Liver (tissue), 9 donors: ENCODE results near the gene BAHCC1. TPM values are rescaled to one million over a fixed set of nuclear protein-coding genes. Genes with fewer than 3 reads are reported as not detected.

ENCODE experiments used
- DNase-seq: peaks from one replicate; pipeline ENCODE4 v3.0.0-alpha.2; 2017; ENCODE audit warnings: low spot score
- H3K27ac ChIP-seq, 2 donors: one replicate each; pipeline ENCODE4 v1.7.0; 2013; ENCODE audit warnings: inconsistent platforms in 2 of 2, low read length in 2 of 2, control low read depth in 1 of 2, low read depth in 1 of 2, mild to moderate bottlenecking in 1 of 2
- H3K27me3 ChIP-seq, 4 donors: one replicate each; pipeline versions ENCODE4 v1.6.1 to v1.7.0; 2013; ENCODE audit warnings: low read length in 3 of 4, inconsistent platforms in 1 of 4, mild to moderate bottlenecking in 1 of 4, moderate library complexity in 1 of 4; ENCODE audit not compliant: control insufficient read depth in 4 of 4, insufficient read depth in 4 of 4
- H3K36me3 ChIP-seq, 4 donors: one replicate each; pipeline versions ENCODE4 v1.6.1 to v1.7.0; 2013; ENCODE audit warnings: low read length in 3 of 4, mild to moderate bottlenecking in 3 of 4, low read depth in 1 of 4, moderate library complexity in 1 of 4; ENCODE audit not compliant: control insufficient read depth in 4 of 4, insufficient read depth in 3 of 4
- H3K4me1 ChIP-seq, 4 donors: one replicate each; pipeline versions ENCODE4 v1.6.1 to v1.7.0; 2013; ENCODE audit warnings: low read length in 3 of 4, mild to moderate bottlenecking in 3 of 4, moderate library complexity in 1 of 4; ENCODE audit not compliant: control insufficient read depth in 4 of 4, insufficient read depth in 4 of 4
- H3K4me3 ChIP-seq, 3 donors: one replicate each; pipeline versions ENCODE4 v1.6.1 to v1.7.0; 2013; ENCODE audit warnings: low read length in 3 of 3, control low read depth in 1 of 3, low read depth in 1 of 3, mild to moderate bottlenecking in 1 of 3
- H3K9ac ChIP-seq, 2 donors: one replicate each; pipeline ENCODE4 v1.7.0; 2013; ENCODE audit warnings: low read length in 2 of 2, mild to moderate bottlenecking in 2 of 2, moderate library complexity in 2 of 2, control low read depth in 1 of 2, low read depth in 1 of 2
- H3K9me3 ChIP-seq, 4 donors: one replicate each; pipeline versions ENCODE4 v1.6.1 to v1.7.0; 2013; ENCODE audit warnings: low read length in 3 of 4; ENCODE audit not compliant: control insufficient read depth in 4 of 4
- ATF3 ChIP-seq: IDR thresholded peaks from 2 replicates; pipeline ENCODE4 v1.6.1; 2016; ENCODE audit warnings: antibody characterized with exemption
- CTCF ChIP-seq: fragments of 150-350 bp; IDR thresholded peaks from 2 replicates; pipeline ENCODE4 v1.5.1; 2017; ENCODE audit warnings: improper control_type of control experiment, low read depth, low read length; ENCODE audit not compliant: missing input control
- EGR1 ChIP-seq, 2 donors: IDR thresholded peaks; 2 replicates each; pipeline ENCODE4 v1.6.1; 2016 to 2018; ENCODE audit warnings: antibody characterized with exemption in 2 of 2, low read depth in 2 of 2
- FOXA1 ChIP-seq: IDR thresholded peaks from 2 replicates; pipeline ENCODE4 v1.6.1; 2016; ENCODE audit warnings: antibody characterized with exemption
- FOXA2 ChIP-seq: IDR thresholded peaks from 2 replicates; pipeline ENCODE4 v1.6.1; 2016; ENCODE audit warnings: antibody characterized with exemption
- GABPA ChIP-seq, 2 donors: IDR thresholded peaks in 1 of 2; conservative IDR thresholded peaks in 1 of 2; 2 replicates each; pipeline ENCODE4 v1.6.1; 2016; ENCODE audit warnings: antibody characterized with exemption in 2 of 2, mild to moderate bottlenecking in 1 of 2, moderate library complexity in 1 of 2
- HNF4A ChIP-seq, 2 donors: conservative IDR thresholded peaks; 2 replicates each; pipeline ENCODE4 v1.6.1; 2016; ENCODE audit warnings: antibody characterized with exemption in 2 of 2, mild to moderate bottlenecking in 2 of 2
- HNF4G ChIP-seq: IDR thresholded peaks from 2 replicates; pipeline ENCODE4 v1.6.1; 2016; ENCODE audit warnings: antibody characterized with exemption
- JUND ChIP-seq, 2 donors: IDR thresholded peaks; 2 replicates each; pipeline ENCODE4 v1.6.1; 2016; ENCODE audit warnings: antibody characterized with exemption in 2 of 2
- MAX ChIP-seq: IDR thresholded peaks from 2 replicates; pipeline ENCODE4 v1.6.1; 2016; ENCODE audit warnings: antibody characterized with exemption
- NR2F2 ChIP-seq: IDR thresholded peaks from 2 replicates; pipeline ENCODE4 v1.6.1; 2016; ENCODE audit warnings: antibody characterized with exemption
- RAD21 ChIP-seq, 2 donors: IDR thresholded peaks; 2 replicates each; pipeline ENCODE4 v1.6.1; 2016; ENCODE audit warnings: antibody characterized with exemption in 2 of 2, mild to moderate bottlenecking in 2 of 2
- REST ChIP-seq: IDR thresholded peaks from 2 replicates; pipeline ENCODE4 v1.6.1; 2016; ENCODE audit warnings: antibody characterized with exemption, mild to moderate bottlenecking
- RXRA ChIP-seq, 2 donors: IDR thresholded peaks; 2 replicates each; pipeline ENCODE4 v1.6.1; 2017 to 2018; ENCODE audit warnings: antibody characterized with exemption in 2 of 2, mild to moderate bottlenecking in 1 of 2
- SP1 ChIP-seq: IDR thresholded peaks from 2 replicates; pipeline ENCODE4 v1.6.1; 2018; ENCODE audit warnings: antibody characterized with exemption, mild to moderate bottlenecking
- TAF1 ChIP-seq: conservative IDR thresholded peaks from 2 replicates; pipeline ENCODE4 v1.6.1; 2016; ENCODE audit warnings: antibody characterized with exemption, mild to moderate bottlenecking
- YY1 ChIP-seq: IDR thresholded peaks from 2 replicates; pipeline ENCODE4 v1.6.1; 2016; ENCODE audit warnings: antibody characterized with exemption, mild to moderate bottlenecking
- ZBTB33 ChIP-seq: IDR thresholded peaks from 2 replicates; pipeline ENCODE4 v1.6.1; 2016; ENCODE audit warnings: antibody characterized with exemption
- WGBS: extraction: QIAGEN DNeasy Blood & Tissue Kit; methylation state at CpG from one replicate; pipeline ENCODE4 v1.1.7; 2013; 5-methylcytosine and 5-hydroxymethylcytosine counted together
- polyA plus RNA-seq, 2 donors: library from polyadenylated mRNA; stranded (reverse) in 1 of 2; unstranded in 1 of 2; fragments of 200-250 nt in 1 of 2; fragments of >200 nt in 1 of 2; fragmentation: Nextera tagmentation in 1 of 2; extraction: Ambion mirVana in 1 of 2; gene quantifications; one replicate each; pipeline versions ENCODE4 v1.2.1 to v1.2.3, GENCODE V29; 2013 to 2015
- total RNA-seq, 2 donors: library from RNA; depleted of rRNA; stranded (reverse); fragments of >200 nt; gene quantifications; one replicate each; pipeline ENCODE4 v1.2.3, GENCODE V29; 2014
- donor health status: healthy.
- donor health status: healthy.
- donor health status: healthy.
- donor health status: healthy.
- donor health status: healthy.

BAHCC1 gene
- total and polyA plus RNA-seq, 4 donors: 0.76 to 3.9 (median 2.5) TPM

- H3K9ac ChIP-seq: no peak overlapping the region
- no peak for DNase-seq
- H3K4me3 ChIP-seq: no peak overlapping the region
- no peaks in the 10 kb centered on the region for H3K27me3 ChIP-seq
- WGBS: 86% methylated on average over 21 of the region's 21 CpGs
- H3K36me3 ChIP-seq: no peaks in the 10 kb centered on the region
- H3K27ac ChIP-seq: no peak overlapping the region
- no peak for TF ChIP-seq JUND (IDR thresholded peaks at IDR 0.05)
- no peak for TF ChIP-seq RXRA (IDR thresholded peaks at IDR 0.05)
- TF ChIP-seq RAD21 (IDR thresholded peaks at IDR 0.05): no peak
- TF ChIP-seq ZBTB33: no peak
- TF ChIP-seq TAF1: no peak
- no peak for TF ChIP-seq SP1
- TF ChIP-seq YY1: no peak
- no peak for TF ChIP-seq REST
- no peak for TF ChIP-seq EGR1 (IDR thresholded peaks at IDR 0.05; ENCODE audit: low read depth in 2 of 2)
- TF ChIP-seq FOXA1: no peak
- no peak for TF ChIP-seq NR2F2
- TF ChIP-seq HNF4G: no peak
- TF ChIP-seq FOXA2: no peak
- TF ChIP-seq ATF3: no peak
- TF ChIP-seq CTCF: no peak
- no peak for TF ChIP-seq HNF4A (conservative IDR thresholded peaks at IDR 0.05)
- no peak for TF ChIP-seq MAX
- no peak for TF ChIP-seq GABPA (IDR thresholded peaks at IDR 0.05 in 1 of 2, conservative IDR thresholded peaks at IDR 0.05 in 1 of 2)
- no peaks in the 10 kb centered on the region for H3K9me3 ChIP-seq
- H3K4me1 ChIP-seq: peaks cover 4 to 11% (median 9%) of the 10 kb centered on the region in 4 donors
Measured at GRCh38 chr17:81348097-81349055, 46.9 kb upstream of the BAHCC1 start.
